SK-N-SH (cell line): ENCODE data around the gene GADL1. TPM values are rescaled to one million over a fixed set of nuclear protein-coding genes. Genes with fewer than 3 reads are reported as not detected.

Source experiments
- CTCF ChIA-PET: fragments of 300-600, 350-600 bp; formaldehyde crosslinking; extraction: SDS; loops from one replicate; lab custom pipeline; 2021; lab: Yijun Ruan, JAX
- POLR2A ChIA-PET: fragments of 350-600 bp; sonication (Branson Sonifier 250); formaldehyde crosslinking; extraction: SDS; loops from one replicate; lab custom pipeline; 2020; ENCODE audit warnings: antibody characterized with exemption, inconsistent platforms; lab: Yijun Ruan, JAX
- DNase-seq: peaks from one replicate; pipeline ENCODE4 v3.0.0; 2012
- H2AFZ ChIP-seq: fragments of 200-600 bp; sonication (generic); 2 replicates; pipeline ENCODE4 v1.8.1; 2016; ENCODE audit warnings: antibody characterized with exemption, mild to moderate bottlenecking, low read depth
- H3F3A ChIP-seq: fragments of 200-600 bp; sonication (generic); replicated peaks from 2 replicates; pipeline ENCODE3; 2016; ENCODE audit warnings: antibody characterized with exemption, mild to moderate bottlenecking; ENCODE audit not compliant: insufficient read depth
- H3K27ac ChIP-seq, 2 experiments: fragments of 200-500 bp in 1 of 2; fragments of 200-600 bp in 1 of 2; sonication (Bioruptor generic) in 1 of 2; sonication (generic), shearing (Covaris generic) in 1 of 2; 2 replicates each; pipeline versions ENCODE4 v1.5.1 to v1.6.1; 2014 to 2016; ENCODE audit warnings: low read depth in 2 of 2, inconsistent platforms in 1 of 2, low read length in 1 of 2, mild to moderate bottlenecking in 1 of 2, mixed read lengths in 1 of 2
- H3K27me3 ChIP-seq: fragments of 200-600 bp; sonication (generic), shearing (Covaris generic); 2 replicates; pipeline ENCODE4 v1.6.1; 2016; ENCODE audit warnings: mixed run types; ENCODE audit not compliant: insufficient read depth
- H3K36me3 ChIP-seq, 2 experiments: fragments of 200-500 bp in 1 of 2; fragments of 200-600 bp in 1 of 2; sonication (Bioruptor generic) in 1 of 2; sonication (generic) in 1 of 2; replicated peaks in 1 of 2; 2 replicates each; pipeline versions ENCODE3 to v1.5.1; 2014 to 2016; ENCODE audit warnings: low read length in 1 of 2, mild to moderate bottlenecking in 1 of 2; ENCODE audit not compliant: insufficient read depth in 2 of 2, control insufficient read depth in 1 of 2
- H3K4me1 ChIP-seq, 2 experiments: fragments of 200-500 bp in 1 of 2; fragments of 200-600 bp in 1 of 2; sonication (Bioruptor generic) in 1 of 2; sonication (generic), shearing (Covaris generic) in 1 of 2; 2 replicates each; pipeline versions ENCODE4 v1.5.1 to v1.6.1; 2014 to 2016; ENCODE audit warnings: low read depth in 1 of 2, low read length in 1 of 2, mixed run types in 1 of 2; ENCODE audit not compliant: insufficient read depth in 2 of 2, control insufficient read depth in 1 of 2
- H3K4me2 ChIP-seq: fragments of 200-600 bp; sonication (generic), shearing (Covaris generic); 2 replicates; pipeline ENCODE4 v1.6.1; 2017; ENCODE audit warnings: mixed run types
- H3K4me3 ChIP-seq, 2 experiments: fragments of 200-500 bp in 1 of 2; fragments of 200-600 bp in 1 of 2; sonication (Bioruptor generic) in 1 of 2; sonication (generic), shearing (Covaris generic) in 1 of 2; 2 replicates each; pipeline versions ENCODE4 v1.5.1 to v1.8.1; 2014 to 2016; ENCODE audit warnings: low read depth in 2 of 2, inconsistent platforms in 1 of 2, low read length in 1 of 2, mild to moderate bottlenecking in 1 of 2, mixed read lengths in 1 of 2, moderate library complexity in 1 of 2
- H3K79me2 ChIP-seq: fragments of 200-600 bp; sonication (generic); 2 replicates; pipeline ENCODE4 v1.8.1; 2017; ENCODE audit warnings: mild to moderate bottlenecking; ENCODE audit not compliant: insufficient read depth
- H3K9ac ChIP-seq: fragments of 200-600 bp; sonication (generic); 2 replicates; pipeline ENCODE4 v1.6.1; 2017; ENCODE audit warnings: mixed run types
- H3K9me2 ChIP-seq: fragments of 200-600 bp; sonication (generic); 2 replicates; pipeline ENCODE4 v1.6.1; 2017; ENCODE audit warnings: mixed run types
- H3K9me3 ChIP-seq: fragments of 200-600 bp; sonication (generic); 2 replicates; pipeline ENCODE4 v1.6.1; 2017; ENCODE audit warnings: mixed run types, mild to moderate bottlenecking, moderate library complexity
- H4K20me1 ChIP-seq: fragments of 200-600 bp; sonication (generic); 2 replicates; pipeline ENCODE4 v1.6.1; 2017; ENCODE audit warnings: mild to moderate bottlenecking, mixed run types; ENCODE audit not compliant: insufficient read depth
- ELF1 ChIP-seq: IDR thresholded peaks from 2 replicates; pipeline ENCODE4 v1.4.0; 2012
- EP300 ChIP-seq, 2 experiments: IDR thresholded peaks; 2 replicates each; pipeline versions ENCODE4 v1.4.0 to v1.6.1; 2012; ENCODE audit warnings: borderline replicate concordance in 1 of 2, low read depth in 1 of 2, low read length in 1 of 2
- EZH2phosphoT487 ChIP-seq: fragments of 200-600 bp; sonication (generic); IDR thresholded peaks from 2 replicates; pipeline ENCODE4 v1.6.1; 2017; ENCODE audit warnings: low read depth, mixed run types, mild to moderate bottlenecking, antibody characterized with exemption, moderate library complexity, borderline replicate concordance
- FOSL2 ChIP-seq: IDR thresholded peaks from 2 replicates; pipeline ENCODE4 v1.4.0; 2012; ENCODE audit warnings: low read depth, mild to moderate bottlenecking, moderate library complexity, borderline replicate concordance
- FOXJ3 ChIP-seq: sonication (generic); formaldehyde crosslinking; IDR thresholded peaks from 2 replicates; pipeline ENCODE4 v1.5.1; 2020; ENCODE audit warnings: mild to moderate bottlenecking, missing genetic modification reagents
- FOXM1 ChIP-seq: IDR thresholded peaks from 2 replicates; pipeline ENCODE4 v1.4.0; 2012; ENCODE audit warnings: low read depth, mild to moderate bottlenecking
- NFIC ChIP-seq: IDR thresholded peaks from 2 replicates; pipeline ENCODE4 v1.4.0; 2012; ENCODE audit warnings: borderline replicate concordance
- POLR2AphosphoS5 ChIP-seq: IDR thresholded peaks from 2 replicates; pipeline ENCODE4 v1.6.1; 2012; ENCODE audit warnings: low read depth, low read length
- RAD21 ChIP-seq: IDR thresholded peaks from 2 replicates; pipeline ENCODE4 v1.6.1; 2012; ENCODE audit warnings: mild to moderate bottlenecking, low read length
- RFX5 ChIP-seq: IDR thresholded peaks from 2 replicates; pipeline ENCODE4 v1.6.1; 2012; ENCODE audit warnings: mild to moderate bottlenecking, improper control_type of control experiment, low read length
- USF1 ChIP-seq: IDR thresholded peaks from 2 replicates; pipeline ENCODE4 v1.4.0; 2012; ENCODE audit warnings: low read depth, borderline replicate concordance
- WGBS: methylation state at CpG from one replicate; pipeline ENCODE4 v1.1.6; 2017; ENCODE audit warnings: low lambda C conversion rate; 5-methylcytosine and 5-hydroxymethylcytosine counted together
- polyA plus RNA-seq, 3 experiments: library from polyadenylated mRNA; depleted of rRNA; stranded (reverse); fragments of >200 nt; gene quantifications; 2 replicates each; pipeline ENCODE4 v1.2.3, GENCODE V29; 2012
- TF ChIP-seq, protein P1 (sequence below): IDR thresholded peaks from 2 replicates; pipeline ENCODE4; 2012
- TF ChIP-seq, protein P2 (sequence below): fragments of 200-600 bp; sonication (generic); IDR thresholded peaks from 2 replicates; pipeline ENCODE4 v1.6.1; 2017; ENCODE audit warnings: antibody characterized with exemption, mild to moderate bottlenecking, moderate library complexity

Gene GADL1
- polyA plus RNA-seq, 1 of the 3 experiments (the other 2 are of a cell fraction) = not detected

DNA sequence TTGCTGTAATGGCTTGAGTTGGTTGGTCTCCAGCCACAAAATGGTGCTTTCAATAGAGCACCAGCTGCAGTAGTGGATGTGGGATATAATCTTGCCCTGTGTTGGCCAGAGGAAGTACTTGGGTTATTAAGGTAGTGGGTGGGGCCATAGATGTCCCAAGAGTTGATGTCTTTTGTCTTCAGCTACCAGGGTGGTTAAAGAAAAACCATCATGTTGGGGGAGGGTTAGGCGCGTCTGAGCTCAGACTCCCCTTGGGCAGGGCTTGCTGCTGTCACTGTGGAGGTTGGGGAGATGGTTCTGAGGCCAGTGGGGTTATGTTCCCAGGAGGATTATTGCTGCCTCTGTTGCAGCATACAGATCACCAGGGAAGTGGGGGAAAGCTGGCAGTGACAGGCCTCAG, 46.9 kb upstream of the GADL1 start:
- H3K9me3 ChIP-seq = no peaks in the 10 kb centered on the region
- H4K20me1 ChIP-seq = no peaks in the 10 kb centered on the region
- no peaks in the 10 kb centered on the region for H3K79me2 ChIP-seq
- no peaks in the 10 kb centered on the region for H3K4me1 ChIP-seq
- CTCF ChIA-PET = interaction anchor here (0.8 kb wide), 1 partner anchor 827 kb away, joined by 3 read pairs; no protein-coding TSS in a partner anchor
- no peak overlapping the region for H3K4me2 ChIP-seq
- POLR2A ChIA-PET = no interaction called here
- no peak overlapping the region for H3K4me3 ChIP-seq
- H3F3A ChIP-seq = no peaks in the 10 kb centered on the region
- H3K27ac ChIP-seq = no peak overlapping the region
- TF ChIP-seq POLR2AphosphoS5 = no peak
- no peak for TF ChIP-seq ELF1
- TF ChIP-seq FOXM1 = no peak
- TF ChIP-seq NFIC = no peak
- TF ChIP-seq EP300 (IDR thresholded peaks at IDR 0.05; ENCODE audit: borderline replicate concordance in 1 of 2, low read depth in 1 of 2, low read length in 1 of 2) = no peak
- TF ChIP-seq, protein P1, sequence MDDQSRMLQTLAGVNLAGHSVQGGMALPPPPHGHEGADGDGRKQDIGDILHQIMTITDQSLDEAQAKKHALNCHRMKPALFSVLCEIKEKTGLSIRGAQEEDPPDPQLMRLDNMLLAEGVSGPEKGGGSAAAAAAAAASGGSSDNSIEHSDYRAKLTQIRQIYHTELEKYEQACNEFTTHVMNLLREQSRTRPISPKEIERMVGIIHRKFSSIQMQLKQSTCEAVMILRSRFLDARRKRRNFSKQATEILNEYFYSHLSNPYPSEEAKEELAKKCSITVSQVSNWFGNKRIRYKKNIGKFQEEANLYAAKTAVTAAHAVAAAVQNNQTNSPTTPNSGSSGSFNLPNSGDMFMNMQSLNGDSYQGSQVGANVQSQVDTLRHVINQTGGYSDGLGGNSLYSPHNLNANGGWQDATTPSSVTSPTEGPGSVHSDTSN = no peak
- no peak for TF ChIP-seq EZH2phosphoT487
- TF ChIP-seq, protein P2, sequence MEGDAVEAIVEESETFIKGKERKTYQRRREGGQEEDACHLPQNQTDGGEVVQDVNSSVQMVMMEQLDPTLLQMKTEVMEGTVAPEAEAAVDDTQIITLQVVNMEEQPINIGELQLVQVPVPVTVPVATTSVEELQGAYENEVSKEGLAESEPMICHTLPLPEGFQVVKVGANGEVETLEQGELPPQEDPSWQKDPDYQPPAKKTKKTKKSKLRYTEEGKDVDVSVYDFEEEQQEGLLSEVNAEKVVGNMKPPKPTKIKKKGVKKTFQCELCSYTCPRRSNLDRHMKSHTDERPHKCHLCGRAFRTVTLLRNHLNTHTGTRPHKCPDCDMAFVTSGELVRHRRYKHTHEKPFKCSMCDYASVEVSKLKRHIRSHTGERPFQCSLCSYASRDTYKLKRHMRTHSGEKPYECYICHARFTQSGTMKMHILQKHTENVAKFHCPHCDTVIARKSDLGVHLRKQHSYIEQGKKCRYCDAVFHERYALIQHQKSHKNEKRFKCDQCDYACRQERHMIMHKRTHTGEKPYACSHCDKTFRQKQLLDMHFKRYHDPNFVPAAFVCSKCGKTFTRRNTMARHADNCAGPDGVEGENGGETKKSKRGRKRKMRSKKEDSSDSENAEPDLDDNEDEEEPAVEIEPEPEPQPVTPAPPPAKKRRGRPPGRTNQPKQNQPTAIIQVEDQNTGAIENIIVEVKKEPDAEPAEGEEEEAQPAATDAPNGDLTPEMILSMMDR = no peak
- no peak for TF ChIP-seq RFX5
- no peak for TF ChIP-seq RAD21
- no peaks in the 10 kb centered on the region; the same call in 1 of the 2 replicates for H3K27me3 ChIP-seq
- H3K36me3 ChIP-seq = no peaks in the 10 kb centered on the region
- no peak overlapping the region for H2AFZ ChIP-seq
- H3K9me2 ChIP-seq = no peaks in the 10 kb centered on the region
- no peak for DNase-seq
- 100% methylated on average over 2 of the region's 2 CpGs for WGBS
- H3K9ac ChIP-seq = no peak overlapping the region

GRCh38 chr3:30940740-30941139, 46.3 kb upstream of the GADL1 start:
- 35% methylated on average over 2 of the region's 2 CpGs for WGBS
- H4K20me1 ChIP-seq = no peaks in the 10 kb centered on the region
- POLR2A ChIA-PET = no interaction called here
- H3K4me1 ChIP-seq = no peaks in the 10 kb centered on the region
- no peaks in the 10 kb centered on the region for H3K9me2 ChIP-seq
- no peaks in the 10 kb centered on the region for H3K27me3 ChIP-seq
- no peaks in the 10 kb centered on the region for H3K9me3 ChIP-seq
- no peak for TF ChIP-seq FOSL2
- no peak for TF ChIP-seq ELF1
- TF ChIP-seq FOXM1 = no peak
- TF ChIP-seq USF1 = no peak
- TF ChIP-seq FOXJ3 (CRISPR knock-in tag) = no peak
- H3K4me3 ChIP-seq = no peak overlapping the region
- no peak overlapping the region for H2AFZ ChIP-seq
- no peak for DNase-seq
- H3K4me2 ChIP-seq = no peak overlapping the region
- no peak overlapping the region for H3K9ac ChIP-seq
- CTCF ChIA-PET = no interaction called here
- no peak overlapping the region for H3K27ac ChIP-seq
- no peaks in the 10 kb centered on the region for H3F3A ChIP-seq
- no peaks in the 10 kb centered on the region for H3K36me3 ChIP-seq
- no peaks in the 10 kb centered on the region for H3K79me2 ChIP-seq
